HG02571 (cell line): ENCODE results near the gene MYO7A.

Experiments used
- ATAC-seq: cut with Tn5 transposase; IDR thresholded peaks from one replicate; pipeline ENCODE4 v1.9.1; 2021; ENCODE audit warnings: mild to moderate bottlenecking, moderate library complexity; ENCODE audit not compliant: unreplicated experiment

The MYO7A gene

DNA sequence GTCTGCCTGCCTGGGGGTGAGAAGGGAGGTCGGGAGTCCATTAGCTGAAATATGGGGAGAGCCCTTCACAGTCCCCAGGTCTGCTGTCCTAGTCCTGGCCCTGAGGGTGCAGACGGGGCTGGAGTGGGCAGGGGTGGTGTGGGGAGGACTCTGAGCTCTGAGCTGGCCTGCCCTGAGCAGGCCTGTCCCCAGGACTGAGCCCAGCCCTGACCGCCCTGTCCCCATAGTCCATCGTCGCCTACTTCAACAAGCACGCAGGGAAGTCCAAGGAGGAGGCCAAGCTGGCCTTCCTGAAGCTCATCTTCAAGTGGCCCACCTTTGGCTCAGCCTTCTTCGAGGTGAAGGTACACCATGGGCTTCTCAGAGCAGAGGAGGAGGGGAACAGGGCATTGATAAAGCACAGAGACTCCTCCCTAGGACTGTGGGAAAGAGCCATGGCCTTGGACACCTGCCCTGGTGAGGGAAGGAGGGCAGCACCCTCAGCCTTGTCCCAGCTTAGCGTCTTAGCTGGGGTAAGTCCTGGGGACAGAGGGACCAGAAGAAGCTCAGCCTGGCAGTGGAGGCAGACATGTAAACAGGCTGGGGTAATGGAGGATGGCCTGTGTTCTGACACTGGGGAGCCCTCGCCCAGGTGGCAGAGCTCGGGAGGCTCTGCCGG, 83.7 kb downstream of the MYO7A start:
- ATAC-seq, result no peak

- ATAC-seq, result no peak
Observed at GRCh38 chr11:77212314-77213007, 84.4 kb downstream of the MYO7A start.

DNA sequence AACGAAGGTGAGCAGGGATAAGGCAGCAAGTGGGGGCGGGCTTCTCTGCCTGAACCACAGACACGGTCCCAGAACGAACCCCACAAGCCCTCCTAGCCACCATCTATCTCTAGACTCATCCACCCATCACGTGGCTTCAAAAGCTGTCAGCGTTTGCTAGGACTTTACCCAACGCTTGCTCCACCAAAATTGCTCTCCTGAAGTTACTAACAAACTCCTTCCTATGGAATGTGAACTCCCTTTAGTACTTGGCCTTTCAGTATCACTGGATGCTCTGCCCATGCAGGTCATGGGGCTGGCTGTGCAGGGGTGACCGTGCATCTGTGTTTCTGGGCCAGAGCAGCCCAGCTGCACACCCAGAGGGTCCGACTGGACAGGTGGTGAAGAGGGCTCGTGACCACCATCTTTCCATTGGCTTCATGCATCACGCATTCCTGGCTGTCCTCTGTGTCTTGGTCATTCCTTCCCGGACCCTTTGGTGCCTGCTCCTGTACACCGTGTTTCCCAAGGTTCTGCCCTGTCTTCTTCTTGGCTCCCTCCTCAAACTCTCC, 85.1 kb downstream of the MYO7A start:
- ATAC-seq, result no peak

DNA sequence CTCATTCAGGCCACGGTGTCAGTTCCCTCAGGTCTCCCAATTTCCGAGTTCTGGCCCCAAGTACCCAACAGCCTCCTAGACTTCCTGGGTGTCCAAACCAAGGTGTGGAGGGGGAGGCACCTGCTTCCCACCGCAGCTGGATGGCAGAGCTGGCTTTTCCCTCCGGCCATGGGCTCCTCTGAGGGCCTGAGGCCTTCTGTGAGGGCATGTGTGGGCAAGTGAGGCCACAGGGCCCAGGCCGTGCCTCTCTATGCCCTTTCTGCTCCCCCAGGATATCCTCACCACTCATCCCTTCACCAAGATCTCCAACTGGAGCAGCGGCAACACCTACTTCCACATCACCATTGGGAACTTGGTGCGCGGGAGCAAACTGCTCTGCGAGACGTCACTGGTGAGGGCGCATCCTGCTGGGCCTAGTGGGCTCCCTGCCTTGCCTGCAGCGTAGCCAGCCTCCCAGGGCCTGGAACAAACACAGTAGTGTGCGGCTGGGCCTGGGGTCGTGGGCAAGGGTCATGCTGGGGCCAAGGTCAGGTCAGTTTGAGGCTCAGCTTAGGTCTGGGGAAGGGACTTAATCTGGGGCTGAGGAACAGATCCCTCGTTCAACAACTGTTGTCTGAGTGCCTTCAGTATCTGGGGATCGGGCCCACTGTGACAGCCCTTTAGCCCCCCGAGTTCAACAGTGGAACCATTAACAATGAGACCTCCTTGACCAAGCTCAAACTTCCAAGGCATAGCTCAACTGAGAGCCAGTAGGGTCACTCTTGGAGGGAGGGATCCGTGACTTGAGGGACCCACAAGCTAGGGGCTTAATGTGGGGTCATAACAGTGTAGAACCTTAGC, 85.8 kb downstream of the MYO7A start:
- no peak for ATAC-seq

GRCh38 chr11:77214557-77214956, 86.5 kb downstream of the MYO7A start:
- no peak for ATAC-seq

DNA sequence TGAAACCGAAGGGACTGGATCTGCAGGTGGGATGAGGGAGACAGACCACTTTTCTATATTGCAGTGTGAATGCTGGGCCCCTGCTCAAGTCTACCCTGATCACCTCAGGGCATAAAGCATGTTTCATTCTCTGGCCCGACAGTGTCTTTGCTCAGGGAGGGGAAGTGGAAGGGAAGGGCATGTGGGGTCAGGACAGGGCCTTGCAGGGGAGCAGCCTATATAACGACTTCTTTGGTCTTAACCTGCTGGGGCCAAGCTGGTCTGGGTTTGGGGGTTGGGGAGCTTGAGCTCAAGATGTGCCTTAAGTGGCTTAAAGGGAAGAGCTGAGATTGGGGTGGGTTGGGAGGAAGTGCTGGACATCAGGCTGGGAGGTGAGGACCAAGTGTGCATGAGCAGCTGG, 87.1 kb downstream of the MYO7A start:
- ATAC-seq, result no peak

DNA sequence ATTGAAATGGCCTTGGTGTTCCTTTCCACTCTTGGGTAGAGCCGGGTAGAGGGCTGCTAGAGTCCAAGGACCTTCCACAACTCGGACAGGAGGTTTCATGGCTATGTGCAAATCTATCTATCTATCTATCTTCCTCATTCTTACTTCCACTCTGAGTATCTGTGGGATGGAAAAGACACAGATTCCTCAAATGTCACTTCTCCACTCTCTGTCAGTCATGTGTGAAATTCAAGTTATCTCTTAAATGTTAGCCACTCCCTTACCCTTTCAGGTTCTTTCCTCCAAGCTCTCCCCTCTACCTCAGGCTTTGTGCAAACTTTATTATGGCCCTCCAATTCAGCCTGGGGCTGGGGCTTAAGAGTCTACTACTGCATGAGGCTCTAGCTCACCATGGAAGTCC, 89.1 kb downstream of the MYO7A start:
- no peak for ATAC-seq

DNA sequence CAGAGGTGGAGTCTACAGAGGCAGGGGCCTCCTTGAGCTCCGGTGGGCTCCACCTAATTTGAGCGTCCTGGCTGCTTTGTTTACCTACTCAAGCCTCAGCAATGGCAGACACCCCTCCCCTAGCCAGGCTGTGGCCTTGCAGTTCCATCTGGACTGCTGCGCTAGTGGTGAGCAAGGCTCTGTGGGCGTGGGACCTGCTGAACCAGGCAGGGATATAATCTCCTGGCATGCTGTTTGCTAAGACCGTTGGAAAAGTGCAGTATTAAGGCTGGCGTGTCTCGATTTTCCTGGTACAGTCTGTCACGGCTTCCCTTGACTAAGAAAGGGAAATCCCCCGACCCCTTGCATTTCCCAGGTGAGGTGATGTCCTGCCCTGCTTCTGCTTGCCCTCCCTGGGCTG, 95.8 kb downstream of the MYO7A start:
- no peak for ATAC-seq

GRCh38 chr11:77230878-77231605, 103.0 kb downstream of the MYO7A start:
- ATAC-seq, result no peak

DNA sequence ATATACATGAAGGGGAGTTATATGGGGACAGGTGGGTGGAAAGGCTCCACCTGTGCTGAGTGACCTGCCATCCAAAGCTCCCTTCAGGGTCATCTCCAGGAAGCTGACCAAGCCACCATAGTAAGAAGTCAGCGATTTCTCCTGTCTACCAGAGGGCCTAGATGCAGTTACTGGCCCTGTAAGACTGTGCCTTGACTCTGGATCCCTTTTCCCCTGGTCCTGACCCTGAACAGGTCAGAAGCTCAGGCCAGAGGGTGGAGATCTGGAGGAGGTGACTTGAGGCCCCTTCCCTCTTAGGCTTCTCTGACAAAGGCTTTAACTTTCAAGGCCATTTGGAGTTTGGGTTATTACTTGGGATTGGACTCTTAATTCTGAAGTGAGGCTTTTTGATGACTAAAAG, 103.8 kb downstream of the MYO7A start:
- ATAC-seq, result no peak

DNA sequence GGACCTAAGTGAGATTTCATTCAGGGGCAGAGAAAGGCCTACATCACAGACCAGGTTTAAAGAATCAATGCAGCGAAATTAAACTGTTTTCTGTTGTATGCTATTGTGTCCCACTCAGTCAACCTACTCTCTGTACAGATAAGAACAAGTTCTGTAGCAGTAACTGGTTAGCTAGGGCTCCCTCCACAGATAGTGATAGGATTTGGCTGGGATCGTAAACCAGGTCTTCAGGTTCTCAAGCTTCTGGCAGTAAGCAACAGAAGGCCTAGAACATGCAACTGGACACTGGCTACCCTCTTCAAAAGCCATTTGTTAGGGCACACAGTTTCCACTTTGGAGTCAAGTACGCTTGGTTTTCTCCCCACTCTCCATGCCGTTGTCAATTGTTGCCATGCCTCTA, 104.2 kb downstream of the MYO7A start:
- no peak for ATAC-seq

GRCh38 chr11:77233011-77233410, 105.0 kb downstream of the MYO7A start:
- no peak for ATAC-seq

DNA sequence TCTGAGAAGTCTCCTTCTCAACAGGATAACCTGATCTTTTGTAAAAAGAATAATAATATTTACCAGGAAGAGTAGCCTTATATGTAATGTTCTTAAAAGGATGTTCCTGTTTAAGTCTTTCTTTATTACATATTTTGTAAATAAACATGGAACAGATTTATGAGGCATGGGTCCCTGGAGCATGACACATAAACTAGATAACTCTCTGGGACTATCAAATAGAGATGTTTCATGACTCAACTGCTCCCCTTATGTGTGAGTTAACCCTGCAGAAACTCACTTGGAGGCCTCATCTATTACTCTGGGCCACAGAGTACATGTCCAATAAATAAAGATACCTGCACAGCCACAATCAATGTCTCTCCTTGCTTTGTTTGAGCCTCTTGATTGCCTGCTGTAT, 108.9 kb downstream of the MYO7A start:
- ATAC-seq, result no peak

DNA sequence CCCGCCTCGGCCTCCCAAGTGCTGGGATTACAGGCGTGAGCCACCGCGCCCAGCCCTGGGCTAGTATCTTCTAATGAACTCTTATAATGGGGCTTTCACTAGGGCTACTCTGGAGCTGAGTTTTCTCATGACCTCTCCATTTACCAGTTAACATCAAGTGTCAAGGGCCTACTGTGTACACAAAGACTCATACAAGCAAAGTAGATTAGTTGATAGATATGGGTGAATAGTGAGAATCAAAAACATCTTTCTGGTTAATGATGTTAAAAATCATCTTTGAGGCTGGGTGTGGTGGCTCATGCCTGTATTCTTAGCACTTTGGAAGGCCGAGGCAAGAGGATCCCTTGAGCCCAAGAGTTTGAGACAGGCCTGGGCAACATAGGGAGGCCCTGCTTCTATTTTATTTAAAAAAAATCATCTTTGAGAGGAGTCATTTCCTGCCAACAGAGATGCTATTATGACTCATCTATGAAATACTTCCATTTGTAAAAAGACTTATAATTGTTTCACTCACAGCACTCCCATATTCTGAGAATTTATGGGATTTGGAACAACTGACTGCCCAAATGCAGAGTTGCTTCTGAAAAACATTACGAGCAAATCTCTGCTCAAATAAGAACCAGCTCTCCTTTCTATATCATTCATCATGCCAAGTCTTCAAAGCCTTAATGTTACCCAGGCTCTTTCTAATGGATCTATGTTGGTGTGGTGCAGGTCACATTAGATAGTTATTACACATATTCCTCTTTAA, 116.4 kb downstream of the MYO7A start:
- no peak for ATAC-seq

- ATAC-seq, result no peak
Observed at GRCh38 chr11:77249427-77249826, 121.4 kb downstream of the MYO7A start.

DNA sequence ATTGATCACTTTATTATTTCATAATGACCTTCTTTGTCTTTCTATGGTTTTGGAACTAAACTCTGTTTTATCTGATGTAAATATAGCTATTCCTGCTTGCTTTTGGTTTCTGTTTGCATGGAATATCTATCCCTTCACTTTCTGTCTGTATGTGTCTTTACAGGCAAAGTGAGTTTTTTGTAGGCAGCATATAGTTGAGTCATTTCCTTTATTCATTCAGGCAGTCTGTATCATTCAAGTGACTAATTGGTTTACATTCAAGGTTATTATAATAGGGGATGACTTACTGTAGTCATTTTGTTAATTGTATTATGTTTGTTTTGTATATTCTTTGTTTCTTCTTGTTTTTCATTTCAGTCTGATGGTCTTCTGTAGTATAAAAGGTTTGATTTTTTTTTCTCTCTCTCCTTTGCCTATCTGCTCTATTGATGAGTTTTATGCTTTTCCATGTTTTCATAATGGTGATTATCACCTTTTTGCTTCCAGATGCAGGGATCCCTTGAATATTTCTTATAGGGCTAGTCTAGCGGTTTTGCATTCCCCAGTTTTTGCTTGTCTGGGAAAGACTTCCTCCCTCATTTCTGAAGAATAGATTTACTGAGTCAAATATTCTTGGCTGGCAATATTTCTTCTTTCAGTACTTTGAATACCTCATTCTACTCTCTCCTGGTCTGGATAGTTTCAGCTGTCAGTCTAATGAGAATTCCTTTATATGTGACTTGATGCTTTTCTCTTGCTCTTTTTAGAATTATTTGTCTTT, 123.0 kb downstream of the MYO7A start:
- ATAC-seq, result no peak

DNA sequence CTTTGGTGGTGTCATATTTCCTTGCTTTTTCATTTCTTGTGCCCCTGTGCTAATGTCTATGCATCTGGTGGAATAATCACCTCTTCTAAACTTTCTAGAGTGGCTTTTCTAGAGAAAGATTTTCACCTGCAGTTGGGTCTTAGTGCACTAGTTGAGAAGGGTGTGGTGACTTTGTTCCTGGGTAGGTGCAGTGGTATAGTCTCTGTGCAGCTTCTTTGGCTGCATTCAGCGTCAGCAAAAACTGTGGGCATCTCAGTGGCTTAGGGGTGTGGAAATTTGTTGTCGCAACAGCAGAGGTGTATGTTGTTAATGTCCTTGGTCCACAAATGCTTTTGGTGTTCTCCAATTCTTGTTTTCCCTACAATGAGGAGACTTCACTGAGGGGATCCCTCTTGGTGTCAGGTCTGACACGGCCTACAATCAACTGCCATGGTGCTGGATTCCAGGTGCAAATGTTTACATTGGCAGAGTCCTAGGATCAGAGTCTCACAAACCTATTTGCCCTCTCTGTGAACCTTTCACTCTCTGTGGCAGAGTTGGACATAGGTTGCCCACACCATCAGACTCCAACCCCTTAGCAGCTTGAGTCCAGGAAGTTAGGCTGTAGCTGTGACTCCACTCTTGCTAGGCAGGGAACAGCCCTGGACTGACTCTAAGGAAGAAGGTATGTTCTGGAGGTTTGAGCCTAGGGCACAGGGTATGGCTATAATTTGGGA, 124.7 kb downstream of the MYO7A start:
- ATAC-seq, result no peak

- no peak for ATAC-seq
Observed at GRCh38 chr11:77253690-77254089, 125.6 kb downstream of the MYO7A start.

DNA sequence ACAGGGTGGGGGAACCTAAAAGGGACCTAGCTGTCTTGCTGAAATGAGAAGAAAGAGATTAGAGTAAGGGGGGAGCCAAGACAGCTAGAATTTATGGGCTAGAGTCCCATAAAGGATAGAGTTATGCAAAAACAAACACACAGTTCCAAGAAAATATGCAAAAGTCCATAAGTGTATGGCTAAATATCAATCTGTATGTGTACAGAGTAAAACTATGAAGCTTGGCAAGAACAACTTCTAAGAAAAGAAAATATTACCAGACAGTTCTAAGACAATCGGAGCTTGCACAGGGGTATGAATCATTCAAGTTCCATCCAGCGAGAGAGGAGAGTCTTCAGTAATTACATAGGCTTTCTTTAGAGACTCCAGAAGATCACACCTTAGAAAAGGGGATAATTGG, 131.6 kb downstream of the MYO7A start:
- no peak for ATAC-seq
